HCT116 (cell line): ENCODE measurements around the gene CCDC187. TPM values are rescaled to one million over a fixed set of nuclear protein-coding genes. Genes with fewer than 3 reads are reported as not detected.

ENCODE experiments used
- ATAC-seq: fragments of 200-7000 bp; cut with Tn5 transposase; 2 replicates; pipeline ENCODE4 v1.9.1; 2020; ENCODE audit warnings: mild to moderate bottlenecking, moderate library complexity
- BruUV-seq: library from RNA; stranded (reverse); fragments of 400-500 nt; replicated peaks from 2 replicates; lab custom pipeline; 2021; lab: Mats Ljungman, UMichigan
- CTCF ChIA-PET: fragments of 300-600 bp; sonication (Branson Sonifier 250); formaldehyde crosslinking; loops from one replicate; lab custom pipeline; 2021; ENCODE audit warnings: antibody characterized with exemption; lab: Charles Lee
- POLR2A ChIA-PET: fragments of 300-600, 350-600 bp; sonication (Branson Sonifier 250); formaldehyde crosslinking; loops from one replicate; lab custom pipeline; 2021; ENCODE audit warnings: antibody characterized with exemption; lab: Charles Lee
- RAD21 ChIA-PET, 2 experiments: fragments of 300-600 bp; sonication (Branson Sonifier 250); formaldehyde crosslinking; loops; one replicate each; lab custom pipeline; 2023; ENCODE audit warnings: low total read pairs in 2 of 2; ENCODE audit not compliant: uncharacterized antibody in 2 of 2, unreplicated experiment in 2 of 2, low non-redundant PET in 1 of 2; lab: Charles Lee
- DNase-seq: peaks from one replicate; pipeline ENCODE4 v3.0.0-alpha.2; 2010; ENCODE audit warnings: low read depth, low spot score
- H2AFZ ChIP-seq: fragments of 200-600 bp; shearing (Covaris generic), sonication (generic); 2 replicates; pipeline ENCODE4 v1.6.1; 2017; ENCODE audit warnings: low read depth, mixed run types, mixed read lengths, antibody characterized with exemption, low read length; ENCODE audit not compliant: poor library complexity, severe bottlenecking
- H3K27ac ChIP-seq: 2 replicates; pipeline ENCODE4 v1.5.1; 2012; ENCODE audit warnings: low read depth, low read length
- H3K27me3 ChIP-seq: fragments of 200-600 bp; sonication (generic); 2 replicates; pipeline ENCODE4 v1.6.1; 2016; ENCODE audit warnings: mixed run types, low read length, mixed read lengths; ENCODE audit not compliant: insufficient read depth
- H3K36me3 ChIP-seq, 2 experiments: fragments of 200-500 bp in 1 of 2; fragments of 200-600 bp in 1 of 2; sonication (Bioruptor generic) in 1 of 2; sonication (generic) in 1 of 2; 2 replicates each; pipeline versions ENCODE4 v1.5.1 to v1.6.1; 2014 to 2016; ENCODE audit warnings: low read length in 2 of 2, inconsistent platforms in 1 of 2, mixed read lengths in 1 of 2, mixed run types in 1 of 2; ENCODE audit not compliant: insufficient read depth in 2 of 2, control insufficient read depth in 1 of 2
- H3K4me1 ChIP-seq, 2 experiments: fragments of 200-600 bp in 1 of 2; sonication (generic) in 1 of 2; 2 replicates each; pipeline versions ENCODE4 v1.5.1 to v1.6.1; 2012 to 2017; ENCODE audit warnings: low read length in 2 of 2, inconsistent platforms in 1 of 2, mild to moderate bottlenecking in 1 of 2, mixed read lengths in 1 of 2, mixed run types in 1 of 2, moderate library complexity in 1 of 2; ENCODE audit not compliant: insufficient read depth in 2 of 2, control insufficient read depth in 1 of 2
- H3K4me2 ChIP-seq: fragments of 200-600 bp; sonication (generic); 2 replicates; pipeline ENCODE4 v1.6.1; 2017; ENCODE audit warnings: mixed run types, low read length, mixed read lengths
- H3K4me3 ChIP-seq, 2 experiments: fragments of 200-600 bp in 1 of 2; sonication (generic) in 1 of 2; replicated peaks in 1 of 2; 2 replicates each; pipeline ENCODE4 v1.5.1; 2011 to 2016; ENCODE audit warnings: low read length in 2 of 2, control low read depth in 1 of 2, low read depth in 1 of 2, mild to moderate bottlenecking in 1 of 2, mixed read lengths in 1 of 2, mixed run types in 1 of 2
- H3K79me2 ChIP-seq: fragments of 200-600 bp; sonication (generic); 2 replicates; pipeline ENCODE4 v1.6.1; 2017; ENCODE audit warnings: mild to moderate bottlenecking, mixed run types, low read length, moderate library complexity, mixed read lengths; ENCODE audit not compliant: insufficient read depth
- H3K9ac ChIP-seq: fragments of 200-600 bp; sonication (generic); 2 replicates; pipeline ENCODE4 v1.6.1; 2016; ENCODE audit warnings: low read length, mixed read lengths
- H3K9me2 ChIP-seq: fragments of 200-600 bp; sonication (generic), shearing (Covaris generic); 2 replicates; pipeline ENCODE4 v1.6.1; 2017; ENCODE audit warnings: mixed run types, mild to moderate bottlenecking, moderate library complexity; ENCODE audit not compliant: insufficient read depth
- H3K9me3 ChIP-seq, 2 experiments: fragments of 200-500 bp in 1 of 2; fragments of 200-600 bp in 1 of 2; sonication (Bioruptor generic) in 1 of 2; sonication (generic) in 1 of 2; 2 replicates each; pipeline ENCODE4 v1.6.1; 2014 to 2017; ENCODE audit warnings: low read length in 2 of 2, mixed read lengths in 2 of 2, inconsistent platforms in 1 of 2, low read depth in 1 of 2, mild to moderate bottlenecking in 1 of 2, mixed run types in 1 of 2, moderate library complexity in 1 of 2; ENCODE audit not compliant: control insufficient read depth in 1 of 2, insufficient read depth in 1 of 2
- H4K20me1 ChIP-seq: fragments of 200-600 bp; sonication (generic), shearing (Covaris generic); 2 replicates; pipeline ENCODE4 v1.6.1; 2017; ENCODE audit warnings: mixed run types, mild to moderate bottlenecking, moderate library complexity; ENCODE audit not compliant: insufficient read depth
- CBX3 ChIP-seq: IDR thresholded peaks from 2 replicates; pipeline ENCODE4 v1.6.1; 2012; ENCODE audit warnings: low read depth
- EGR1 ChIP-seq: IDR thresholded peaks from 2 replicates; pipeline ENCODE4 v1.6.1; 2012; ENCODE audit warnings: low read depth
- ELF1 ChIP-seq: IDR thresholded peaks from 2 replicates; pipeline ENCODE4 v1.6.1; 2012; ENCODE audit warnings: low read depth, borderline replicate concordance
- EZH2phosphoT487 ChIP-seq: fragments of 200-600 bp; IDR thresholded peaks from 2 replicates; pipeline ENCODE4 v1.6.1; 2018; ENCODE audit warnings: antibody characterized with exemption, borderline replicate concordance
- FOSL1 ChIP-seq: IDR thresholded peaks from 2 replicates; pipeline ENCODE4 v1.6.1; 2012; ENCODE audit warnings: low read depth
- POLR2A ChIP-seq: IDR thresholded peaks from 2 replicates; pipeline ENCODE4 v1.7.0; 2011; ENCODE audit warnings: borderline replicate concordance; ENCODE audit not compliant: insufficient read depth, insufficient read length; ENCODE audit errors: extremely low read depth
- SP1 ChIP-seq: IDR thresholded peaks from 2 replicates; pipeline ENCODE4 v1.6.1; 2012; ENCODE audit warnings: low read depth
- SRF ChIP-seq: IDR thresholded peaks from 2 replicates; pipeline ENCODE4 v1.6.1; 2012; ENCODE audit warnings: low read depth
- TCF7L2 ChIP-seq: IDR thresholded peaks from 2 replicates; pipeline ENCODE4 v1.7.0; 2011; ENCODE audit warnings: borderline replicate concordance, inconsistent platforms; ENCODE audit not compliant: insufficient read depth, insufficient read length; ENCODE audit errors: extremely low read depth
- YY1 ChIP-seq: IDR thresholded peaks from 2 replicates; pipeline ENCODE4 v1.6.1; 2011; ENCODE audit warnings: low read length, low read depth, moderate library complexity, mild to moderate bottlenecking; ENCODE audit not compliant: insufficient replicate concordance; ENCODE audit errors: extremely low read depth
- ZNF274 ChIP-seq: fragments of 200-500 bp; sonication (Bioruptor generic); IDR thresholded peaks from 2 replicates; pipeline ENCODE4 v1.6.1; 2014; ENCODE audit warnings: mild to moderate bottlenecking, low read depth, low read length, inconsistent platforms
- intact Hi-C: fragments of 100-400 bp; cut with micrococcal nuclease; formaldehyde crosslinking; loops from 2 replicates; pipeline ENCODE4 v1.10.0; 2022
- total RNA-seq: library from RNA; stranded (reverse); gene quantifications from one replicate; pipeline ENCODE4 v1.2.1, GENCODE V29; 2021; ENCODE audit not compliant: unreplicated experiment

The CCDC187 gene
- total RNA-seq, 1 experiment from 2014 or later: 4.6 TPM

GRCh38 chr9:136285501-136286358 is 18.2 kb downstream of the CCDC187 start:
- Histone ChIP-seq H3K79me2 (no peaks in the 10 kb centered on the region), H3K9ac (no peak overlapping the region), H3K9me2 (no peaks in the 10 kb centered on the region), H3K36me3 (no peaks in the 10 kb centered on the region), H2AFZ (no peak overlapping the region), H3K4me2 (no peak overlapping the region), H3K9me3 (no peaks in the 10 kb centered on the region), H3K27ac (no peak overlapping the region), H3K27me3 (no peaks in the 10 kb centered on the region), H4K20me1 (no peaks in the 10 kb centered on the region), H3K4me1 (peaks cover 14 to 24% of the 10 kb centered on the region in 2 experiments; a peak in 3 of 4 replicates), H3K4me3 (no peak overlapping the region)
- no TSS peak for BruUV-seq
- TF ChIP-seq YY1 (no peak), SRF (no peak), ZNF274 (no peak), POLR2A (no peak), ELF1 (no peak), EZH2phosphoT487 (no peak), CBX3 (no peak), TCF7L2 (no peak), SP1 (no peak), EGR1 (no peak), FOSL1 (no peak)
- no peak for ATAC-seq
- intact Hi-C loops: loop anchor here (10.0 kb wide), 1 partner anchor 321 kb away; the partner anchor contains the start of gene UBAC1
- RAD21 ChIA-PET: no interaction called here
- POLR2A ChIA-PET: no interaction called here
- CTCF ChIA-PET: no interaction called here
- no peak for DNase-seq
